ENCODE results near the gene KCND3.

- TF ChIP-seq RBAK (tag by site-specific recombination; IDR thresholded peaks at IDR 0.05) (no peak), ZNF37A (tag by site-specific recombination; IDR thresholded peaks at IDR 0.05) (no peak), ZNF24 (tag by site-specific recombination; IDR thresholded peaks at IDR 0.05) (no peak), SP2 (tag by site-specific recombination; IDR thresholded peaks at IDR 0.05) (no peak), CTCF (tag by site-specific recombination; IDR thresholded peaks at IDR 0.05) (no peak), ZNF843 (tag by site-specific recombination; IDR thresholded peaks at IDR 0.05) (no peak), ZNF146 (tag by site-specific recombination; IDR thresholded peaks at IDR 0.05) (no peak), ZNF274 (IDR thresholded peaks at IDR 0.05; ENCODE audit: low read length) (no peak), ZNF274 (tag by site-specific recombination; IDR thresholded peaks at IDR 0.05; ENCODE audit: borderline replicate concordance) (no peak), ATF2 (tag by site-specific recombination; IDR thresholded peaks at IDR 0.05; ENCODE audit: low read depth) (no peak), KLF16 (tag by site-specific recombination; IDR thresholded peaks at IDR 0.05) (no peak), GLIS1 (tag by site-specific recombination; IDR thresholded peaks at IDR 0.05) (no peak)
- TF ChIP-seq, protein P1, sequence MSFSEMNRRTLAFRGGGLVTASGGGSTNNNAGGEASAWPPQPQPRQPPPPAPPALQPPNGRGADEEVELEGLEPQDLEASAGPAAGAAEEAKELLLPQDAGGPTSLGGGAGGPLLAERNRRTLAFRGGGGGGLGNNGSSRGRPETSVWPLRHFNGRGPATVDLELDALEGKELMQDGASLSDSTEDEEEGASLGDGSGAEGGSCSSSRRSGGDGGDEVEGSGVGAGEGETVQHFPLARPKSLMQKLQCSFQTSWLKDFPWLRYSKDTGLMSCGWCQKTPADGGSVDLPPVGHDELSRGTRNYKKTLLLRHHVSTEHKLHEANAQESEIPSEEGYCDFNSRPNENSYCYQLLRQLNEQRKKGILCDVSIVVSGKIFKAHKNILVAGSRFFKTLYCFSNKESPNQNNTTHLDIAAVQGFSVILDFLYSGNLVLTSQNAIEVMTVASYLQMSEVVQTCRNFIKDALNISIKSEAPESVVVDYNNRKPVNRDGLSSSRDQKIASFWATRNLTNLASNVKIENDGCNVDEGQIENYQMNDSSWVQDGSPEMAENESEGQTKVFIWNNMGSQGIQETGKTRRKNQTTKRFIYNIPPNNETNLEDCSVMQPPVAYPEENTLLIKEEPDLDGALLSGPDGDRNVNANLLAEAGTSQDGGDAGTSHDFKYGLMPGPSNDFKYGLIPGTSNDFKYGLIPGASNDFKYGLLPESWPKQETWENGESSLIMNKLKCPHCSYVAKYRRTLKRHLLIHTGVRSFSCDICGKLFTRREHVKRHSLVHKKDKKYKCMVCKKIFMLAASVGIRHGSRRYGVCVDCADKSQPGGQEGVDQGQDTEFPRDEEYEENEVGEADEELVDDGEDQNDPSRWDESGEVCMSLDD (tag by site-specific recombination; IDR thresholded peaks at IDR 0.05) = no peak
- TF ChIP-seq, protein P2, sequence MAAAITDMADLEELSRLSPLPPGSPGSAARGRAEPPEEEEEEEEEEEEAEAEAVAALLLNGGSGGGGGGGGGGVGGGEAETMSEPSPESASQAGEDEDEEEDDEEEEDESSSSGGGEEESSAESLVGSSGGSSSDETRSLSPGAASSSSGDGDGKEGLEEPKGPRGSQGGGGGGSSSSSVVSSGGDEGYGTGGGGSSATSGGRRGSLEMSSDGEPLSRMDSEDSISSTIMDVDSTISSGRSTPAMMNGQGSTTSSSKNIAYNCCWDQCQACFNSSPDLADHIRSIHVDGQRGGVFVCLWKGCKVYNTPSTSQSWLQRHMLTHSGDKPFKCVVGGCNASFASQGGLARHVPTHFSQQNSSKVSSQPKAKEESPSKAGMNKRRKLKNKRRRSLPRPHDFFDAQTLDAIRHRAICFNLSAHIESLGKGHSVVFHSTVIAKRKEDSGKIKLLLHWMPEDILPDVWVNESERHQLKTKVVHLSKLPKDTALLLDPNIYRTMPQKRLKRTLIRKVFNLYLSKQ (tag by site-specific recombination; IDR thresholded peaks at IDR 0.05; ENCODE audit: borderline replicate concordance) = no peak
These were observed 82.7 kb downstream of the KCND3 start for GRCh38 chr1:111906816-111907215.
